Lung (tissue), 12 donors: ENCODE data around the gene ST8SIA2. TPM values are rescaled to one million over a fixed set of nuclear protein-coding genes. Genes with fewer than 3 reads are reported as not detected.

Experiments
- ATAC-seq: fragments of 200-7000 bp; cut with Tn5 transposase; one replicate; pipeline ENCODE4 v1.9.1; 2020; ENCODE audit warnings: moderate number of reproducible peaks; ENCODE audit not compliant: insufficient read depth, low FRiP score
- DNase-seq, 3 donors: peaks; one replicate each; pipeline ENCODE4 v3.0.0-alpha.2; 2013 to 2017
- H3K27ac ChIP-seq, 2 donors: one replicate each; pipeline ENCODE4 v1.5.1; 2013; ENCODE audit warnings: mild to moderate bottlenecking in 2 of 2, moderate library complexity in 2 of 2, control low read depth in 1 of 2, inconsistent platforms in 1 of 2, low read depth in 1 of 2, low read length in 1 of 2
- H3K27me3 ChIP-seq, 3 donors: one replicate each; pipeline ENCODE4 v1.5.1; 2013; ENCODE audit warnings: low read length in 2 of 3; ENCODE audit not compliant: control insufficient read depth in 3 of 3, insufficient read depth in 3 of 3
- H3K36me3 ChIP-seq, 4 donors: one replicate each; pipeline ENCODE4 v1.5.1; 2013; ENCODE audit warnings: low read length in 4 of 4, mild to moderate bottlenecking in 1 of 4, moderate library complexity in 1 of 4; ENCODE audit not compliant: control insufficient read depth in 4 of 4, insufficient read depth in 4 of 4
- H3K4me1 ChIP-seq, 5 donors: one replicate each; pipeline ENCODE4 v1.5.1; 2013; ENCODE audit warnings: low read length in 5 of 5, mild to moderate bottlenecking in 2 of 5, moderate library complexity in 1 of 5; ENCODE audit not compliant: control insufficient read depth in 5 of 5, insufficient read depth in 5 of 5
- H3K4me3 ChIP-seq: one replicate; pipeline ENCODE4 v1.5.1; 2013; ENCODE audit warnings: mild to moderate bottlenecking, control low read depth, moderate library complexity
- H3K9ac ChIP-seq, 2 donors: one replicate each; pipeline ENCODE4 v1.5.1; 2013; ENCODE audit warnings: low read length in 2 of 2, control low read depth in 1 of 2; ENCODE audit not compliant: insufficient read depth in 1 of 2
- H3K9me3 ChIP-seq, 4 donors: one replicate each; pipeline ENCODE4 v1.5.1; 2013; ENCODE audit warnings: low read length in 3 of 4, mild to moderate bottlenecking in 1 of 4, moderate library complexity in 1 of 4; ENCODE audit not compliant: control insufficient read depth in 4 of 4, insufficient read depth in 3 of 4
- WGBS, 2 donors: extraction: QIAGEN DNeasy Blood & Tissue Kit; methylation state at CpG; one replicate each; pipeline ENCODE4 v1.1.7; 2013; 5-methylcytosine and 5-hydroxymethylcytosine counted together
- polyA plus RNA-seq, 2 donors: library from polyadenylated mRNA; stranded (reverse); fragments of 200-250 nt; gene quantifications; one replicate each; pipeline ENCODE4 v1.2.1, GENCODE V29; 2013
- total RNA-seq, 2 donors: library from RNA; depleted of rRNA in 1 of 2; stranded (reverse); fragments of >200 nt in 1 of 2; gene quantifications; one replicate each; pipeline ENCODE4 v1.2.1, GENCODE V29; 2014 to 2021
- TF ChIP-seq, protein P1 (sequence below): IDR thresholded peaks from 2 replicates; pipeline ENCODE4 v1.5.1; 2012; ENCODE audit warnings: mild to moderate bottlenecking; ENCODE audit errors: control extremely low read depth, extremely low read depth
- donor health status: control.
- donor health status: control.
- donor health status: Bipolar disorder and iron deficiency.
- donor health status: healthy.
- donor health status: DM: yes; HTN: yes; CAD: no.

The ST8SIA2 gene
- total and polyA plus RNA-seq, 4 donors, result 1.4 TPM; not detected in 3

DNA sequence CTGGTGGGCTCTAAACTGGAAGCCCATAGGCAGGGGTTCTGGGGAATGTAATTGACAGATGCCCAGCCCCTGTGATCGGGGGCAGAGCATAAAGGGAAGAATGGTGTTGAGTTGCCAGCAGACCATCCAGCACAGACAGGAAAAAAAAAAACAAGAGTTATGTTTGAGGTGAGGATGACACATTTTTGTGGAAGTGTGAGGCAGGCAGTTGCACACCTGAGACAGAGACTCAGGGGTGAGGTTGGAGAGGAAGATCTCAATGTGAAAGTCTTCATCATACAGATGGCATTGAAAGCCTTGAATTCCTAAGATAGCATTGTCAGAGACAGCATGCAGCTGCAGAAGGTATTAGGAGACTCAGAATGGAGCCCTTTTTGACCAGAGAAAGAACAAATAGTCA is 18.6 kb upstream of the ST8SIA2 start:
- Histone ChIP-seq H3K36me3 (no peaks in the 10 kb centered on the region), H3K9ac (no peak overlapping the region), H3K27me3 (peaks cover 0 to 5% (median 2%) of the 10 kb centered on the region in 3 donors), H3K4me1 (peaks cover 0 to 4% (median 0%) of the 10 kb centered on the region in 5 donors), H3K4me3 (no peak overlapping the region), H3K9me3 (peaks cover 0 to 3% (median 1%) of the 10 kb centered on the region in 4 donors), H3K27ac (no peak overlapping the region)
- DNase-seq (no peak), ATAC-seq (no peak)
- TF ChIP-seq, protein P1, sequence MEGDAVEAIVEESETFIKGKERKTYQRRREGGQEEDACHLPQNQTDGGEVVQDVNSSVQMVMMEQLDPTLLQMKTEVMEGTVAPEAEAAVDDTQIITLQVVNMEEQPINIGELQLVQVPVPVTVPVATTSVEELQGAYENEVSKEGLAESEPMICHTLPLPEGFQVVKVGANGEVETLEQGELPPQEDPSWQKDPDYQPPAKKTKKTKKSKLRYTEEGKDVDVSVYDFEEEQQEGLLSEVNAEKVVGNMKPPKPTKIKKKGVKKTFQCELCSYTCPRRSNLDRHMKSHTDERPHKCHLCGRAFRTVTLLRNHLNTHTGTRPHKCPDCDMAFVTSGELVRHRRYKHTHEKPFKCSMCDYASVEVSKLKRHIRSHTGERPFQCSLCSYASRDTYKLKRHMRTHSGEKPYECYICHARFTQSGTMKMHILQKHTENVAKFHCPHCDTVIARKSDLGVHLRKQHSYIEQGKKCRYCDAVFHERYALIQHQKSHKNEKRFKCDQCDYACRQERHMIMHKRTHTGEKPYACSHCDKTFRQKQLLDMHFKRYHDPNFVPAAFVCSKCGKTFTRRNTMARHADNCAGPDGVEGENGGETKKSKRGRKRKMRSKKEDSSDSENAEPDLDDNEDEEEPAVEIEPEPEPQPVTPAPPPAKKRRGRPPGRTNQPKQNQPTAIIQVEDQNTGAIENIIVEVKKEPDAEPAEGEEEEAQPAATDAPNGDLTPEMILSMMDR, result no peak
- WGBS, 2 donors, result 71 to 82% methylated on average over 1 of the region's 1 CpG

DNA sequence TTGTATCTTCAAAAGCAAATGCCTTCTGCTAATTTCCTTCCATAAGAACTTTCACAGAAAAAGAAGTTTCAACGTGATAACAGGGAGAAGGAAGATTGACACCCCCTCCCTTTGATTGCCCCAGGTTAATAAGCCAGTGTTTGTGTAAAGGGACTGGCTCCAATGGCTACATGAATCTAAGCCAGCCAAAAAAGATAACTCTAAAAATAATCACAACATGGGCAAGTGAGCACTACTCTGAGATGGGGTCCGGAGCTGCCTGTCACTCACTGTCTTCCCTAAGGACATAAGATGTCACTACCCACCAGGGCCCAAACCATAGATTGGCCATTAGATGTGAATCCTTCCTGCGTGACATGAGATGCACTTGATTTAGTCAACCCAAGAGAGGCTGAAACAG is 17.6 kb upstream of the ST8SIA2 start:
- no peak for DNase-seq
- Histone ChIP-seq H3K36me3 (no peaks in the 10 kb centered on the region), H3K27ac (no peak overlapping the region), H3K9ac (no peak overlapping the region), H3K4me1 (peaks cover 0 to 4% (median 0%) of the 10 kb centered on the region in 5 donors), H3K9me3 (peaks cover 0 to 4% (median 1%) of the 10 kb centered on the region in 4 donors), H3K4me3 (no peak overlapping the region), H3K27me3 (peaks cover 0 to 5% (median 2%) of the 10 kb centered on the region in 3 donors)
- TF ChIP-seq, protein P1, result no peak
- ATAC-seq, result no peak
- WGBS, 2 donors, result 83 to 84% methylated on average over 3 of the region's 3 CpGs

DNA sequence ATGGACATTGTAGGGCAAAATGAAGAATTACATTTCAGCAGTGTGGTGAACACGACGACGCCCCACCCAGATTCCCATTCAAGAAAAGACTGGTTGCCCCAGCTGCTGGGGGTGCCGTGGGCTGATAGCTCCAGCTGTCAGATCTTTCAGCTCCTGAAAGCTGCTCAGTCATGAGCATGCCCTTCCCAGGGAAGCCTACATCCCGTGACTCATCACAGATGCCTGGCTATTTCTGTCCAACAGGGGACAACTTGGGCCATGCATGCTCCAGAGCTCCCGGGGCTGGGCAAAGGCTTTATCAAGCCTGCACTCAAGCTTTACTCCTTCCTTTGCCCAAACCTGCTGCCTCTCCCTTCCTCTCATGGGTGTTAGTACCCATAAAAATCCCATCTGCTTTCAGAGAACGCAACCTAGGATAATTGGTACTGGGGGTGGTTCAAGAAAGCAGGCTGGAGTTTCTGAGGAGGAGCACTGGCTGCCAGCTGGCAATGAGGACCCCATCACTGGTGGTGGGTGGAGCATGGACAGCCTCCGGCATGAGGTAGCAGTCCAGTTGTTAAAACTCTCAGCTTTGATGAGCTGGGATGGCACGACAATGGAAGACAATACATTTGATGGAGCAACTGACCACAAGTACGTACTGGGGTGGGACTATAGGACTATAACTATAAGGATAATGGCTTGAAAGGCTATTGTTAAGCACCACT is 16.4 kb upstream of the ST8SIA2 start:
- H3K4me1 ChIP-seq, result peaks cover 0 to 4% (median 0%) of the 10 kb centered on the region in 5 donors
- DNase-seq (no peak), ATAC-seq (no peak)

More for the DNA sequence above, 16.4 kb upstream of the ST8SIA2 start:
- Histone ChIP-seq H3K27me3 (peaks cover 0 to 5% (median 2%) of the 10 kb centered on the region in 3 donors), H3K4me3 (no peak overlapping the region), H3K9me3 (peaks cover 0 to 5% (median 1%) of the 10 kb centered on the region in 4 donors), H3K36me3 (no peaks in the 10 kb centered on the region), H3K9ac (no peak overlapping the region), H3K27ac (peak overlapping the region in 1 of 2 donors; percentile 26)
- 90 to 91% methylated on average over 10 of the region's 10 CpGs for WGBS, 2 donors
- TF ChIP-seq, protein P1, result no peak
